G401.6 (cell line): ENCODE results near the gene ARL6IP1.
"Not testable (repeated sequence)": the region's sequence is repeated elsewhere in the genome, so short reads cannot be mapped to it uniquely, and the experiment has no call there.

Experiments used
- FAIRE-seq: peaks from 2 replicates; lab custom pipeline; 2012; peaks lifted over from hg19 to GRCh38; lab: Jason Lieb, UNC

ARL6IP1 gene

DNA sequence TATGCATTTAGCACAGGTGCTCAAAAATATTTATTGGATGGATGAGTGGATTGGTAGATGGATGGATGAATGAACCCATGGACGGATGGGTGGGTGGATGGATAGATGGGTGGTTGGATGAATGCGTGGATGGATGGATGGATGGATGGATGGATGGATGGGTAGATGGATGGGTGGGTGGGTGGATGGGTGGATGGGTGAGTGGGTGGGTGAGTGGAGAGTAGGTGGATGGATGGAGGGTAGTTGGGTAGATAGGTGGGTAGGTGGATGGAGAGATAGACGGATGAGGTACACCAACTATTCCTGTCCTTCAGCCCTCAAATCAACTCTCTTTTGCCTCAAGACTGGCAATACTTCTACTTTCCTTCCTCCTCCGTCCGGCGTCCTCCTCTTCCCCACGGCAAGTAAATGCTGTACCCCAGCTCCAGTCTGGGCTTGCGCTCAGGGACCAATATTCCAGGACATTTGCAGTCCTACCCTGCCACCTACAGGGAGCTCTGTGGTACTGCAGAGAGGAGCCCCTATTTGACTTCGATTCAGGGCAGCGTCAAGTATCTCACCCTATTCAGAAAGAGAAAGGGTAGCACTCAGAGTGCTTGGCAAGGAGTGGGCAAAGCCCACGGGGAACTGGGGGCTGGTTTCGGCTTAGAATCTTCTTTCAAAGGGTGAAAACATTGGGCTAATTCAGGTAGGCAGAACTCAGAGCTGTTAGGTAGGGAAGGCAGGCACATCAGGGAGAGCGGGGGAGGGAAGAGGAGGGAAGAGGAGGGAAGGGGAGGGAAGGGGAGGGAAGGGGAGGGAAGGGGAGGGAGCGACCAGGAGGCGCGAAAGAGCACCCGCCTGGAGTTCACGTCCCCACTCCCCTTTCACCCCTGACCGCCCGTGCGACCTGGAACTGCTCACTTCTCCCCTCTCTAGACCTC lies 41.5 kb downstream of the ARL6IP1 start:
- FAIRE-seq, result not testable (repeated sequence)

DNA sequence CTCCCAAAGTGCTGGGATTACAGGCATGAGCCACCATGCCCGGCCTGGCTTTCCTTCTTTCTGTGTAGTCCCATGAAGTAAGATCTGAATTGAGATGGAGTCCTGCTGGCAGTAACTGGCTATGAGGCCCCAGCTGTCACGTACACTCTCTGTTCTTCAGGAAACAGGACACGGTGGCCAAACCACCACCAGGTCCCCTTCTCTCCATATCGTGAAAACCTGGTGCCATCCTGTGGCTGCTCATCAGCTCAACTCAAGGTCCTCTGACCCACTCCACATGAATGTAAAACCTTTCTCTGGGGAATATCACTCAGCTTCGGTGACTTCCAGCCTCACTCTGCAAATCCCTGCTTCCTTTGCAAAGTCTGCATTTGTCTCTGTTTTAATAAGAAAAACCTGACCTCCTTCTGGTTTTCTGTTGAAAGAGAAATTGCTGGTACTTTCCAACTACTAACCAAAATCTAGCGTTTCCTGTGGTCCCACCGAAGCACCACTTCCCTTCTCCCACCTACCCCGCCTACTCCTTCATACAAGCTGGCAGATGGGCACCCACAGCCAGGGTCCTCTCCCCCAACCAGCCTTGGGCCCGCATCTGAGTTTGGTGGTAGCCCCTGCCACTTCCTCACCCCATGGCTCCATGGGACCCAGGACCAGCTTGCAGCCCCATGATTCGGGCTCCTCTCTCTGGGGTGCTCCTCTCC lies 43.2 kb downstream of the ARL6IP1 start:
- not testable (repeated sequence) for FAIRE-seq

DNA sequence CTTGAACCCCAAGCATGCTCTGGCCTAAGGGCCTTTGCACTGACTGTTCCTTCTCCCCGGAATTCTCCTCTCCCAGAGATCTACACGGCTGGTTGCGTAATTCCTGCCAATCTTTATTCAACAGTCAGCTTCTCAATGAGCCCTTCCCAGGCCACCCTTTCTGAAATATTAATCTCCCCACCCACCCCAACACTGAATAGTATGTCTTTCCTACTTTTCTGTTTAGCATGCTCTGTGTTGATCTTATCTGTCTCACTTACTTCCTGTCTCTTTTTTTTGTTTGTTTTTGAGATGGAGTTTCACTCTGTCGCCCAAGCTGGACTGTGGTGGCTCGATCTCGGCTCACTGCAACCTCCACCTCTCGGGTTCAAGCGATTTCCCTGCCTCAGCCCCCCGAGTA lies 44.7 kb downstream of the ARL6IP1 start:
- not testable (repeated sequence) for FAIRE-seq

DNA sequence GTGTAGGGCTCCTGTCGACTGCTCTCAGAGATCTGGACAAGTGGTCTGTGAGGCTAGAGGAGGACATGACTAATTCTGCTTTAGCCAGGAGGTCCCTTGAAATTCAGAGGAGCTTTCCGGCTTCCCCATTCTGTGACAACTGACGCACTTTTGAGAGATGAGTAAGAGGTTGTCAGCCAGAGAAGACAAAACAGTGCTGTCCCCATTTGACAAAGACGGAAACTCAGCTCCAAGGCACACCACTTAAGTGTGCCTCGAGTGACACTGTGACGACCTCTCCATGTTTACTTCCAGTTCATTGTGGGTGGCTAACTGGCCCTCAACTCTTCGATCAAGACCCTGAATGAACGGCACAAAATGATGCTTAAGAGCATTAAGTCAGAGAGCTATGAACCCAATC lies 58.5 kb downstream of the ARL6IP1 start:
- FAIRE-seq, result not testable (repeated sequence)
